Activated effector memory CD4-positive, alpha-beta T cell treated with anti-CD3 and anti-CD28 coated beads, Interleukin-2, amount 50 U/mL, for 16 hours (primary cell): ENCODE measurements around the gene MSX2.

Experiments used
- DNase-seq: peaks from one replicate; pipeline ENCODE4 v3.0.0-alpha.2; 2020

The MSX2 gene

GRCh38 chr5:174777583-174777982 is 53.2 kb downstream of the MSX2 start:
- DNase-seq, result no peak
